NCI-H748 (cell line): ENCODE measurements around the gene TIMM17B.
A peak's percentile ranks its signal among the peaks of the same experiment; 100 is the strongest.

Source experiments
- DNase-seq: peaks from one replicate; lab custom pipeline; 2025; ENCODE audit not compliant: unreplicated experiment; lab: John Stamatoyannopoulos, UW

Gene TIMM17B

DNA sequence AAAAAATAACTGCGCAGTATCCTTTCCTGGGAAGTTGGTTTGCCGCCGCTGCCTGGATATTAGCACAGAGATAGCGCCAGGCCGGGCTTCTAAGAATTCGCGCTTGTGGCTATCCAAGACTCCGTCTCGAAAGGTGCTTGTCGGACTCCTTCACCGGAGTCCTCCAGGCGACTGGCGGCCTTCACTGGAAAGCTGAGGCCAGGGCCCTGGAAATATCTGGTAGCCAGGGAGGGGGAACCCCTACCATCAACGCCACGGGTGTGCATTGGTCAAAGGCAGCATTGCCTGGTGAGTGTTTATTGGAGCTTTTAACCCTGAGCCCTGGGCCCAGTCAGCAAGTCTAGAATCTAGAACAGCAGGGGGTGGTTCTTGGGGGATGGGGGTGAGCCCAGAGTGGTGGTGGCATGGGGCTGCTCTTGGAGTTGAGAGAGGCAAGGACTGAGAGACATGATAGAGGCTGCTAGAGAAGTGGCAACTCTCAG lies 21.8 kb upstream of the TIMM17B start:
- DNase-seq: no peak

DNA sequence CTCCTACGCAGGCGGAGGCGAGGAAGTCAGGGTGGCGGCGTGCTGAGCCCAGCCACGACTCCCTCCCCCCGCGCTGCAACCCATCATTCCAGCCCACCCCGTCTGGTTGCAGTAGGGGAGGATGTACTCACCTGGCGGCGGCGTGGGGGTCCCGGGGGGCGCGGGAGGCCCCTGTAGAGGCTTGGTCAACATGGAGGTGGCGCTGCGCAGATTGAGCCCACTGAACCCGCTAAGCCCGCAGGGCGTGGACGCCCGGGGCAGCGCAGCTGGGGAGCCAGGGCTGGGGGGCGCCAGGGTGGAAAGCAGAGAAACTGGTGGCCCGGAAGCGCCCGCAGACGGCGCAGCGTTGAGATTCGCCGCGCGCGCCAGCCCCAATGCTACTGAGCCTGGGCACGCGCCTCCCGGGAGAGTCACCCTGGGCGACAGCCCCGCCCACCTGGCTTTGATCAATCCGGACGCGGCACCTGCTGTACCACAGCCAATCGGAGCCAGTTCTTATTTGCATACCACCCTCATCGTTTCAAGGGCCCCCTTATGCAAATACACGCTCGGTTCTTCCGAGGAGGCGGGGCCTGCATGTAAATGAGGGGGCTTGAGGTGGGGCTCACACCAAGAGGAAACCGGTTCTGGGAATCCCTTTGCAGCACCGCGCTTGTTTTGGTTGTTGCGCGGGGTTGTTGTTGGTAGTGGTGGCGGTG lies 21.2 kb upstream of the TIMM17B start, which contains the start of gene PIM2:
Gene PIM2, minus strand, starts transcription at position 382 of the 698 bp plus-strand sequence. Its CDS starts 190 bp downstream, at position 192.
- peak; percentile 98 for DNase-seq

DNA sequence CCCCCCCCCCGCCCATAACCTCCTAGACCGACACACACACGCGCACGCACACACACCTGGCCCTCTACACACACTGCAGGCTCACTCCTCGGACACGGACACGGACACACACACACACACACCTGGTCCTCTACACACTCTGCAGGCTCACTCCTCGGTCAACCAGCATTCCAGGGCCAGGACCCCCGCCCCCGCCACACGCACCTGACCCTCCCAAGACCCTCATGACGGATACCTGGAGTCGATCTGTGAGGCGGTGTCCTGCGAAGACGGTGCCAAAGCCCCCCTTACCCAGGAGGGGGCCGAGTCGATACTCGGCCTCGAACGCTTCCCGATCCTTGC lies 20.7 kb upstream of the TIMM17B start:
- DNase-seq: peak; percentile 42

DNA sequence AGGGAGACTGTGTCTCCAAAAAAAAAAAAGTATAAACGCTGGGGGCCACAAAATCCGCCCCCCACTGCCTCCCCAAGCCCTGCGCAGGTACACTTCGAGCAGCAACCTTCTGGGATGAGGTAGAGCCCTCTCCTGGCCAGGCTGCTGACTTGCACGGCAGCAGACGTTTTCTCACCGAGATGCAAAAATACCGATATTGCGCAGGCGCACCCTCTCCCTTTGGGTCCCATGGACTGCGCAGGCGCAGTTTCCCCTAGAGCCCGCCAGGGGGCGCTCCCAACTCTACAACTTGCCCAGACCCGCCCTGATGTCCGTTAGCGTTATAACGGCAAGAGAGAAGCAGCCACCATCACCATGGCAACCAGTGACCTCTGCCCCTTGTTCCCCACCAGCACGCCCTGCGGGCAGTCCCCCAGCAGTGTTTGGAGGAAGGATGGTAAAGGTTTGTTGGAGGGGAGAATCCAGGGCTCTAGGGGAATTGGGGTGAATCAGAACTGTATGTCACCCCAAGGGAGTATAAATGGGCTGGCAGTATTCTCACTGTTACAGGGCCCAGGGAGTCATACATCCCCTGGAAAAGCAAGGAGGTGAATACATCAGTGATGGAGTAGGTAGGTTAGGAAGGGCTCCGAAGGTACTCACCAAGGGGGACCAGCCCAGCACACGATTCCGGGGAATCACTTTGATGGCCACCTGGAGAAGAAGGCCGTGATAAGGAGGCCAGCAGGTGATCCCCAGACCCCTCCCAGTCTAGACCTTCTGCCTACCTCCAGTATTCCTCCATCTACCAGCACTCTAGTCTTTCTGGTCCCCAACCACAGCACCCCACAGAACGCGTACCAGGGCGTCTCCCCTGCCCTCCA lies 19.8 kb upstream of the TIMM17B start:
- DNase-seq: peak; percentile 93

DNA sequence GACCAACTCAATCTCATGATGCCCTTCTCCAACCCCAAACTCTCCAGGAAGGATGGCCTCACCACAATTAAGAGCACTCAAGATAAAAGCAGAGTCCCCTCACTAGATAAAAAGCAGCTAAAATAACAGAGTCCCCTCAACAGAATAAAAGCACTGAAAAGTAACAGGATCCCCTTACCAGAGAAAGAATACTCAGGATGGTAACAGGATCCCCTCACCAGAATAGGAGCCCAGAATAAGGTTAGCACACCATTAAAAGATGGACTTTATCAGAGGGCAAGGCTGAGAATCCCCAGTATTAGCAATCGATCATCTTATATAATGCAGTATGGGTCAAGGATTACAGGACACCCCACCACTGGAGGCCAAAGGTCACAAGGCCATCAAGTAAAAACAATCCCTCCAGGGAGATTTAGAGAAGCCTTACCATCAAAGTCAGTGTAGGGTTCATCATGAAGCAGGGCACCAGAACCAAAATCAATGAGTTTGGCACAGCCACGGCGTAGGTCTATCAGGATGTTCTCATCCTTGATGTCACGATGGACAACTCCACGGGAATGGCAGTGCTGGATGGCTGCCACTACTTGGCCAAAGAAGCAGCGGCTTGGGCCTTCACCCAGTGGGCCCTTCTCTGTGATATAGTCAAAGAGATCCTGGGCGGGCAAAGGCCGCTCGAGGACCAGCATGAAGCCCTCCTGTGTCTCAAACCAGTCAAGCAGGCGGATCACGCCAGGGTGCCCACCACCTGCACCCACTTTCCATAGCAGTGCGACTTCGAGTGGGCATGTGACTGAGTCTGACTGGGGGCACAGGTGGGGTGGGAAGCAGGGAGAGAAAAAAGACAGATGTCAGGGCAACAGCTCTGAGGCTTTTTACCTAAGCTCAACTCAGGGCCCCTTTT lies 17.3 kb upstream of the TIMM17B start:
- DNase-seq: no peak

DNA sequence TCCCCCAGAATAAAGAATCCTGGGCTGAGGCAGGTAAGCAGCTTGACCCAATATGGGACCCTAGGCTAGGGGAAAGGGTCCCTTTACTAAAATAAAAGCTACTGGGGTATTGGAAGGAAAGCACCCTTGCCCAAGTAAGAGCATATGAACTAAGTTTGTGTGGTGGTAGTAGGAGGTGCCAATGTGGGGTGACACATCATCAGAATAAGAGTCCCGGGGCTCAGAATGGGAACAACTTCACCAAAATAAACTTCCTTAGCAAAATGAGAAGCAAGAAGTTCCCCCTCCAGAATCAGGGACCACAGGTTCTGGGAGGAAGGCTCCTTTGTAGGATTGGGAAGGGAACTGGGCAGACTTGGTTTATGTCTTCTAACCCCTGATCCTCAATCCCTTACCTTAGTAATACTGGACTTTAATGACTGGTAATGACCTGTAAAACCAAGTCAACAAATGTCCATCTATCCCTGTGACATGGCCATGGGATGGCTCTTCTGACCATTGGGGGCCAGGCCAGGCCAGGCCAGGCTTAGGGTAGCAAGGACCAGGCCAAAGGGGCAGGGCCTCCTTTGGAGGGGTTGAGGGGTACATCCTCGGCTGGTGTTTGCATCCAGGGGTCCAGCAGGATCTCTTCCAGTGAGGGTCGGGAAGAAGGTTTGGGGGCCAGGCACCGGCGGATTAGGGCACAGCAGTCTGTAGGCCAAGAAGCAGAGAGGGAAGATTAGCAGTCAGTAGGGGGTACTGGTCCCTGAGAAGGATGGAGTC lies 16.2 kb upstream of the TIMM17B start:
- no peak for DNase-seq

DNA sequence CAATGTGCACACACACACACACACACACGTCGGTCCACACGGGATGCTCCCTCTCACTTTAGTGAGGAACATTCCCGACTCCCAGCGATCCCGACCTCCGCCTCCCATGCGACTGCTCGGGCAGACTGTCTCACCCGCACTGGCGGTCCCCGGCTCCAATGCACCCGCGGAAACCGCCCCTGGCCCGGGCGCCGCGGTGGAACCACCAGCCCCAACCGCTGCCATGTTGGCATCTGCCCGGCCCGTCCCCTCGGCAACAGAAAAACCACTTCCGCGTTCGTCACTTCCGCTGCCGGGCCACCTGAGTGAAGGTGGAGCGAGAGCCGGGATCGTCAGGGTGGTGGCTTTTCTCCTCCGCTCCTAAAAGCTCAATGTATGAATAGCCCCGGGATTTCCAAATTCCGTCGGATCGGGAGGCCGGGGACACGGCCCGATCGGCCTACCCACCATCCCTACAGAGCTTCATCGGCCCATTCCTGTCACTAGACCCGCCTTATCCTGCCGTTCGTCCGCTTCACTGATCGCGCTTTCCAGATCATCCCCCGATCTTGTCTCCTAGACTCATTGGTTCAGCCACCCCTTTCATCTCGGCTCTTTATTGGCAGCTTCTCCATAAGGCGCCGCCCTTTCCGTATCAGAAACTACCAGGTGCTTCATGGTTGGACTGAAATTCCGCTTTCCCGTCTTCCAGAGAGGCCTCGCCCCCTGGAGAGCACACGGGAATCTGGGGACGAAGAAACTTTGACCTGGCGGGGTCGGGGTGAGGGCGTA lies 14.0 kb upstream of the TIMM17B start, which contains the start of gene SLC35A2:
Gene SLC35A2, minus strand, starts transcription at position 235 of the 771 bp plus-strand sequence. Its CDS starts 10 bp downstream, at position 225.
- DNase-seq: peak; percentile 92

DNA sequence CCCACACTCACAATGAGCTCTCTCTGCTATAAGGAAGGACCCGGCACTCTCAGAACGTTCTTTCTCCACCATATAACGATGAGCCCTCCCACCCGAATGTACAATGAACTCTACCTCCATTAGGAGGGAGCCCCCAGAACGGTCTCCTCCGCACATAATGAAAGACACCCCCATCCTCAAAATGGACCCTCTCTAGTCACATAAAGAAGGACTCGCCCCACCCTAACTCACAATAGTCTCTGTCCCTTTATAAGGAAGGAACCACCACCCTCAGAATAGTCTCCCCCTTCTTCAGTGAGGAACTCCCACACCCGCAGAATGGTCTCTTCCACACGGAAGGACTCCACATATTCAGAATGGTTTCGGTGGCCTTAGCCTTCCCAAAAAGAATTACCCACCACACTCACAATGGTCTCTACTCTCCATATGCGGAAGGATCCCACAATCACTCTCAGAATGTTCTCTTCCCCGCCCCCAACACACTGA lies 13.4 kb upstream of the TIMM17B start:
- no peak for DNase-seq

DNA sequence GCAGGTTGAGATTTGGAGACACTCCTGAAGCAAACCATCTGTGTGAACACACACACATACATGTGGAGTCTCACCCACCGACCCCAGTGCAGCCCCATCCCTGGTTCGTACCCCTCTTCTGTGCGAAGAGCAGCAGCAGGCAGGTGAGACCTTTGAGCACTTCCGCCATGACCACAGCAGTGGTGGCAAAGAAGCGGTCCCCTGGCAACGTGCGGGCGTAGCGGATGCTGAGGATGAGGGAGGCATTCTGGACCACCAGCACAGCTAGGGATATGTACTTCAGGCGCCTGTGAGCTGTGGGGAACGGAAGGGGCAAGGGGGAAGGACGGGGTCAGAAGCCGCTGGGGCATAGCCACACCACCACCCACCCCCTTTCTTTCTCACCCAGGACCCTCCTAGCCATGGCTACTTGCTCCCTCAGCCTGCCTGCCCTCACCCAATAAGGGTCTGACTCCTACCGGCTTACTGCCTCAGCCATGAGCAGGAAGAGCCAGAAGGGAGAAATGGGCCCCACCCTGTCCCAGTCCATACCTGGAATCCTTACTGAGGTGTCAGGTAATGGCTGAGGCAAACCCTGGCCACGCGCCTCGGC lies 12.2 kb upstream of the TIMM17B start:
- no peak for DNase-seq

DNA sequence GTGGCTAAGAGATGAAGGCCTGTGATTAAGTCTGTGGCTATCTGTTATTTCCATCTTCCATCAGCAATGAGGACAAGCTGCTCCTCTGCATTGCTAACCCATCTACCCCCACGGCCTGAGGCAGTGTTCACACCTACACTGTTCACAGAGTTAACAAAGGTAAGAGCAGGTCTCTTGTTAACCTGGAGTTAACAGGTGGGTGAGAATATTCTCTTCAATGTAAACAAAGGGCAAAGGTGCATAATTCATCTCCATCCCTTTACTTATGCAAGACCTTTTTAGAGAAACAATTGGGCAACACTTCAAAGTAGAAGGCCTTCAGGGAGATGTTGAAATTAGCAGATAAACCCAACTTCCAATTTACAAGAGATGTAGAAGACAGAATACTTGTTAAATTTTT lies 11.0 kb upstream of the TIMM17B start:
- no peak for DNase-seq

DNA sequence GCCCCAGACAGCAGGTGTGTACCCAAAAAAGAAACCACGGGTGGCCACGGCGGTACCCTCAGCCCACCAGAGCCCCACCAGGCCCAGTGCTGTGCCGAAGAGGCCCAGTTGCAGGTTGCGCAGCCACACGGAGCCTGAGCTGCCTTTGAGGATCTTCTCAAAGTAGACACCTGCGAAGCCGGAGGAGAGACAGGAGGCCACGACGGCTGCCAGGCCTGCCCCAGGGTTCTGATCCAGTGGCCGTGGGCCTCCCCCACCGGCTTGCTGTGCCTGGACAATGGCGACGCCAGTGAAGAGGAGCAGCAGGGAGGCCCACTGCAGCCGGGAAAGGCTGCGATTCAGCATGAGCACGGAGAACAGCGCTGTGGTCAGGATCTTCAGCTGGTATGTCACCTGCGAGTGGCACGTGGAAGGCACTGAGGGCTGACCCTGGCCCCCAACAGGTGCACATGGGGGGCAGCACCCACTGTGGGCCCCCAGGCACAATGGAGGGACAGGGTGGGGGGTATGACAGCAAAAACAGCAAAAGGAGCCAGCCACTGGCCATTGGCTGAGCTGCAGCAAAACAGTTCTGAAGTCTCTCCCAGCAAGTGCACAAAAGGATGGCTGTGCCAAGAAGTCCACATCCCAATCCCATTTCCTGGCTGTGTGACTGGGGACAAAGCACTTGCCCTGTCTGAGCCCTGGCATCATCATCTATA lies 7.7 kb upstream of the TIMM17B start:
- DNase-seq: no peak

DNA sequence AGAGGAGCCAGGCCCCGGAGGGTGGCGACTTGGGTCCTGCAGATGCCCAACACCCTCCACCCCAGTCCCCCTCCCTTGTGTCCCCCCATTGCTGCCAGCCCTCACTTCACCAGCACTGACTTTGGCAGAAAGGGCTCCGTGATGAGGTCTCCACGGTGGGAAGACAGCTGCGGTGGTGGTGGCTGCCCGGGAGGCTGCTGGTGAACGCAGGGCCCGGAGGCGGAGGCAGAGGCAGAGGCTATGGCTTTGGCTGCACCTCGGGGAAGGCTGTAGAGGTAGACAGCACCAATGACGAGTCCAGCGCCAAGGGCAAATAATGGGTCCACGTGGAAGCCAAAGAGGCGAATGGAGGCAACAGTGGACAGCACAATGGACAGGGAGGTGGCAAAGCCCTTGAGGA lies 7.1 kb upstream of the TIMM17B start:
- DNase-seq: no peak

DNA sequence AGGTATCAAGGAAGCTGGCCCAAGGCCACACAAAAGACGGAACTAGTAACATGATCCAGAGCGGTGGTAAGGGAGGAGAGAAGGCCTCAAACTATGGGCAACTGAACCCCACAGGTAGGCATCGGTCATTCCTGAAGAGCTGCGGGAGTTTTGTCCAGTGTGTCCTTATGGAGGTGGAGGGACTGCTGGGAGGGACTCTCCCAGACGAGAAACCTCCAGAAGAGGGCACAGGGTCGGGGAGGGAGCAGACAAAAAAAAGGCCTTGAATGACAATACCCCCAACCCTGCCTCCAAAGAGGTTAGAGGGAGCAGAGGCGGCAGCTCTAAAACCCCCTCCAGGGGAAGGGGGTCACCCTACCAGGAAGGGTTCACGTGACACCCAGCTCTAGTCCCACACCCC lies 6.6 kb upstream of the TIMM17B start:
- DNase-seq: no peak

DNA sequence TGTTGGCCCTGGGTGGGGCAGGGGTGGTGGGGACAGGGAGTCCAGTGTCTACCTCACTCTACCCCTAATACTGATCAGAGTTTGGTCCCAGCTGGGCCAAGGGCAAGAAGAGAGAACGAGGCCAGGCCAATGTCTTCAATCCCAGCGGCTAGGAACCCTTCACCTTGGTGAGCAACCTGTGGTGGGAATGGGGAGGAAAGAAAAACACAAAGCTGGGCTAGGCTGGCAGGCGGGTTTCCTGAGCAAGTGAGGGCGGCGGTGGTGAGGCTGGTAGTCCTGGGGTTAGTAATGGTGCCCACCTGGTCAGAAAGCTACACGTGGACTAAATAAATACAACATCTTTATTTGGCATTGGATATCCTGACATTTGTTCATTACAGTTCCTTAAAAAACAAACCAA lies 5.7 kb upstream of the TIMM17B start:
- no peak for DNase-seq

DNA sequence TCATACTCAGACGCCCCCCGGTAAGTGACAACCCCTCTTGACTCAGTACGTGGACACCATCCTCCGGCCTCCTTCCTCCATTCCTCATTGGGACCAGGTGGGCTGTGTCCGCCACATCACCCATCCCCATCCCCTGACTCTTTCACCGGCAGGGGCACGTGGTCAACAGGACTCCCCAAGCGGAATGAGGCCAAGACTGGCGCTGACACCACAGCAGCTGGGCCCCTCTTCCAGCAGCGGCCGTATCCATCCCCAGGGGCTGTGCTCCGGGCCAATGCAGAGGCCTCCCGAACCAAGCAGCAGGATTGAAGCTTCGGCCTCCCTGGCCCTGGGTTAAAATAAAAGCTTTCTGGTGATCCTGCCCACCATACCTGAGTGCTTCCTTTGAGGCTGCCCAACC lies 5.2 kb upstream of the TIMM17B start:
- DNase-seq: no peak

DNA sequence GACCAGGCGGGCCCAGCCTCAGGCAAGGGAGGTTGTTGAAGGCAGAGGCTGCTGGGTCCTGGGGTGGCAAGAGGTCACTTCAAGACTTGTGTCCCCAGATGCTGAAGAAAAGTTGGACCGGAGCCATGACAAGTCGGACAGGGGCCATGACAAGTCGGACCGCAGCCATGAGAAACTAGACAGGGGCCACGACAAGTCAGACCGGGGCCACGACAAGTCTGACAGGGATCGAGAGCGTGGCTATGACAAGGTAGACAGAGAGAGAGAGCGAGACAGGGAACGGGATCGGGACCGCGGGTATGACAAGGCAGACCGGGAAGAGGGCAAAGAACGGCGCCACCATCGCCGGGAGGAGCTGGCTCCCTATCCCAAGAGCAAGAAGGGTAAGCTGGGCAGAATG lies 4.6 kb upstream of the TIMM17B start:
- DNase-seq: no peak

DNA sequence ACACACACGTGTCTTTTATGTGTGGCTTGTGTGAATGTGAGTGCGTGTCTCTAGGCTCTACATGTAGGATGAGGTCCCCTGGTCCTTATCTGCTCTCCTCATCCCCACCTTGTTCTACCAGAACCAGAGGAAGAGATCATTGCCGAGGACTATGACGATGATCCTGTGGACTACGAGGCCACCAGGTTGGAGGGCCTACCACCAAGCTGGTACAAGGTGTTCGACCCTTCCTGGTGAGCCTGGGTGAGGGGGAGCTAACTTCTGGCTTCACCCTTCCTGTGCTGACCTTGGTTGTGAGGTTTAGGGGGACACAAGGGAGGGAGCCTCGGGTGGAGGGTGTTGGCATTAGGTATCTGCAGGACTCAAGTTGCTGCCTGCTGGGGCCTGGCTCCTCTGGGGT lies 3.5 kb upstream of the TIMM17B start:
- no peak for DNase-seq

DNA sequence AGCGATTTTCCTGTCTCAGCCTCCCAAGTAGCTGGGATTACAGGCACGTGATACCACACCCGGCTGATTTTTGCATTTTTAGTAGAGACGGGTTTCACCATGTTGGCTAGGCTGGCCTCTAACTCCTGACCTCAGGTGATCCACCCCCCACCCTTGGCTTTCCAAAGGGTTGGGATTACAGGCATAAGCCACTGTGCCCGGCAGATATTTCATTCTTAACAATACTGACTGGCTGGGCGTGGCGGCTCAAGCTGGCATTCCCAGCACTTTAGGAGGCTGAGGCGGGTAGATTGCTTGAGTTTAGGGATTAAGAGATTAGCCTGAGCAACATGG lies 1.5 kb upstream of the TIMM17B start:
- no peak for DNase-seq

DNA sequence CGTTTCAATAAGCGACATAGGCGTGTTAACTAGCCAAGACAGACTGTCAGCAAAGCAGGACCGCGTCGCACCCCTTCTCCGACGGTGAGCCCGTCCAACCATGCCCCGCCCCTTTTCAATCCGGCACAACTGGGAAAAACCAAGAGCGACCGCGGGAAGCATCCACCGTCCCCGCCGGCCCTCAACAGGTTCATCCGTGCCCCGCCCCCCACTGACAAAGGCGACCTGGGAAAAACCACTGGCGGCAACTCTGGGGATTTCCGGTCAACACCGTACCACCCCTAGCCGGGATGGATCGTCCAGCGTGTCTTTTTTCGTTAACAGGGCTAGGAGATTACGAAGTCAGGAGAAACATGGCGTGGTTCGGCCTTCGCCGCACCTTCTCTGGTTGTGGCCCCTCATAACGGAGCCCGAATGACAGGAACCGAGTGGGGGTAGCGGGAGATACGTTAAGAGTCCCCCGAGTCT lies 377 bp downstream of the TIMM17B start:
- DNase-seq: peak; percentile 91
